ENCODE results near the gene CSK. TPM values are rescaled to one million over a fixed set of nuclear protein-coding genes. Genes with fewer than 3 reads are reported as not detected.
"Not testable (repeated sequence)": the region's sequence is repeated elsewhere in the genome, so short reads cannot be mapped to it uniquely, and the experiment has no call there.

CSK gene
- polyA plus RNA-seq, 1 donor from 2014 or later = 214 TPM

DNA sequence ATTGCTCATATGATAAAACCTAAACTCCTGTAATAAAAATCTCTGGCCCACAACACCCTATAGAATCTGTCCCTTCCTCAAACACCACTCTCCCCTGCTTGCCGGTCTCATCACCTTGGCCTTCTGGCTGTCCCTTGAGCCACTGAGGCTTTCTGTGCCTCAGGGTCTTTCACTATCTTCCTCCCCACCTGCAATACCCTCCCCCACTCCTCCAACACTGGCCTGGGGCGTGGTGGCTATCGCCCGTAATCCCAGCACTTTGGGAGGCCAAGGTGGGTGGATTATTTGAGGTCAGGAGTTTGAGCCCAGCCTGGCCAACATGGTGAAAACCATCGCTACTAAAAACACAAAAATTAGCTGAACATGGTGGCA lies 3.3 kb upstream of the CSK start:
- no peaks in the 10 kb centered on the region for H3K9me3 Mint-ChIP-seq
- H3K27me3 Mint-ChIP-seq = peaks cover 1% of the 10 kb centered on the region
- peak overlapping the region in 3 of 4 donors; percentile 90 to 97 (median 95) for H3K4me3 Mint-ChIP-seq
- peak overlapping the region; percentile 98 to 100 (median 100) for H3K27ac Mint-ChIP-seq
- H3K36me3 Mint-ChIP-seq = no peaks in the 10 kb centered on the region
- peaks cover 55 to 72% (median 72%) of the 10 kb centered on the region in 3 donors for H3K4me1 Mint-ChIP-seq

DNA sequence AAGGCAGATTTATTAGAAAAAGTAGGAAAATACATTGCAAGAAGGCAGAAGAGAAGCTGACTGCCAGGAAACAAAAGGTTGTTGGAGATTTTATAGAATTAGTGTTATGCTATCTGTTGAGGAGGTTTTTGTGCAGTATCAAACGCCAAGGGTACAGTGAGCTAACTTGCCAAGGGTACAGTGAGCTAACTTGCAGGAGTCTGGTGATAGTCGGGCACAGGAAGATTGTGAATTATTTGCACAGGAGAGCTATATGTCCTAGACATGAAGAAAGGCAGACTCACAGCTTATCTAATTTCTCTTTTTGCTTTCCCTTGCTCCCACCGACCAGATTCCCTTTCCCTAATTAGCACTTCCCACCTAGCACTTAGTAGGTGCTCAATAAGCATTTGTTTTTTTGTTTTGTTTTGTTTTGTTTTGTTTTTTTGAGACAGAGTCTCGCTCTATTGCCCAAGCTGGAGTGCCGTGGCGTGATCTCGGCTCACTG lies 2.7 kb upstream of the CSK start:
- H3K4me1 Mint-ChIP-seq = peaks cover 55 to 66% (median 66%) of the 10 kb centered on the region in 3 donors
- no peaks in the 10 kb centered on the region for H3K9me3 Mint-ChIP-seq
- H3K27me3 Mint-ChIP-seq = peaks cover 1% of the 10 kb centered on the region
- no peaks in the 10 kb centered on the region for H3K36me3 Mint-ChIP-seq
- peak overlapping the region; percentile 98 to 100 (median 100) for H3K27ac Mint-ChIP-seq
- peak overlapping the region; percentile 1 to 97 (median 68) for H3K4me3 Mint-ChIP-seq

DNA sequence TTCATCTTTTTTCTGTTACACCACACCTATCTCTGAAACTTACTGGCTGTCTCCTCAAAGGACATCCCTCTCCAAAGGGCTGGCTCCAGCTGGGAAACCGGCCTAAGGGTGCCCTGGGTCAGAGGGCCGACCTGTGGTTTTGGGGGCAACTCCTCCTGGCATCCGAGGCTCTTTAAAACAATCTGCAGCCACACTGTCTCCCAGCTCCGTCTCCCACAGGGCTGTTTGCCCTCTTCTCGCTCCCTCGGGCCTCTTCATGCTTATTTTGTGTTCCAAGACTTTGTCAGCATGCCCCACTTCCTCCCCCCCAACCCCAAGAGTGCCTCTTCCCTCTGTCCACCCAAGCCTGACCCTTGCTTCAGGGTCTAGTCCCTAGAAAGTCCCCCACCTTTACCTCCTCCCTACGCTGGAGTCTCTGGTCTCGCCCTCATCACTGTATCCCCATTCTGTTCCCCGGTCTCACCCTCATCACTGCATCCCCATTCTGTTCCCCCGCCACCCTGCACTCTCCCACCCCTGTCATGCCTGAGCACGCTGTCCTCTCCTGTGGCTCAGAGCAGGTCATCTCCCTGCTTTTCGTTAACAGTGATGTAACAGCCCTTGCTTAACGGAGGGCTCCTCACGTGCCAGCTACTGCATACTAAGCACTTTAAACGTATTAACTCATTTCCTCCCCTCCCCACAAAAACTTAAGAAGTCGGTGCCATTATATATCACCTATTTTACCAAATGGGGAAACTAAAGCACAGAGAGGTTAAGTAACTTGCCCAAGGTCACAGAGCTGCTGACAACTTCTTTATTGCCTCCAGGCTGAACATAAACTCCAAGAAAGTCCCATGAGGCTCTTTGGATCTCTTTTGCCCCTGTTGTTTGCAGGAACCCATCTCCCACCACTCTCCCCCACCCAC lies 1.1 kb upstream of the CSK start:
- Mint-ChIP-seq H3K4me1 (peaks cover 52 to 72% (median 66%) of the 10 kb centered on the region in 3 donors), H3K4me3 (peak overlapping the region; percentile 90 to 98 (median 95)), H3K9me3 (no peaks in the 10 kb centered on the region), H3K27ac (peak overlapping the region; percentile 98 to 100 (median 100)), H3K36me3 (no peaks in the 10 kb centered on the region), H3K27me3 (no peaks in the 10 kb centered on the region)

DNA sequence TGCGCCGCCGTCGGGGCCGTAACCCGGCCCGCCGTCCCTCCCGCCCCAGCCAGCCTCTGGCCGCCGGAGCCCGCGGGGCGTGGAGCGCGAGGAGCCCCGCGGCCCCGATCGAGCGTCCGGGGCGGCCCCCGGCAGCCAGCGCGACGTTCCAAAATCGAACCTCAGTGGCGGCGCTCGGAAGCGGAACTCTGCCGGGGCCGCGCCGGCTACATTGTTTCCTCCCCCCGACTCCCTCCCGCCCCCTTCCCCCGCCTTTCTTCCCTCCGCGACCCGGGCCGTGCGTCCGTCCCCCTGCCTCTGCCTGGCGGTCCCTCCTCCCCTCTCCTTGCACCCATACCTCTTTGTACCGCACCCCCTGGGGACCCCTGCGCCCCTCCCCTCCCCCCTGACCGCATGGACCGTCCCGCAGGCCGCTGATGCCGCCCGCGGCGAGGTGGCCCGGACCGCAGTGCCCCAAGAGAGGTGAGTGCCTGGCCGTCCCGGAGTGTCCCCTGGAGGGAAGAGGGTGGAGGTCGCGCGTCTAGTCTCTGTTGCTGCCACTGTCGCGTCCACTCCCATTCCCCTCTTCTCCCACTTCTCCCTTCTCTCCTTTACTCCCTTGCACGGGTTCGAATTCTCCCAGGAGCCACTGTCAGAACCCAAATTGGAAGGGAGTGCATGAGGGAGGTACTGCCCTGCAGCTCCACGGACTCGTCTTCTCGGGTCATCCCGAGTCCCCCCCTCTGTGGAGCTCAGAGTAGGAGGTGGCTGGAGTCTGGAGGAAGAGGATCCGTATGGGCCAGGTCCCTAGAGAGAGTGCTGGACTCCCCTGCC lies 585 bp downstream of the CSK start:
- Mint-ChIP-seq H3K9me3 (no peaks in the 10 kb centered on the region), H3K4me3 (peak overlapping the region; percentile 94 to 98 (median 96)), H3K4me1 (peaks cover 40 to 61% (median 60%) of the 10 kb centered on the region in 3 donors), H3K27ac (peak overlapping the region; percentile 84 to 99 (median 87)), H3K27me3 (no peaks in the 10 kb centered on the region), H3K36me3 (no peaks in the 10 kb centered on the region)

DNA sequence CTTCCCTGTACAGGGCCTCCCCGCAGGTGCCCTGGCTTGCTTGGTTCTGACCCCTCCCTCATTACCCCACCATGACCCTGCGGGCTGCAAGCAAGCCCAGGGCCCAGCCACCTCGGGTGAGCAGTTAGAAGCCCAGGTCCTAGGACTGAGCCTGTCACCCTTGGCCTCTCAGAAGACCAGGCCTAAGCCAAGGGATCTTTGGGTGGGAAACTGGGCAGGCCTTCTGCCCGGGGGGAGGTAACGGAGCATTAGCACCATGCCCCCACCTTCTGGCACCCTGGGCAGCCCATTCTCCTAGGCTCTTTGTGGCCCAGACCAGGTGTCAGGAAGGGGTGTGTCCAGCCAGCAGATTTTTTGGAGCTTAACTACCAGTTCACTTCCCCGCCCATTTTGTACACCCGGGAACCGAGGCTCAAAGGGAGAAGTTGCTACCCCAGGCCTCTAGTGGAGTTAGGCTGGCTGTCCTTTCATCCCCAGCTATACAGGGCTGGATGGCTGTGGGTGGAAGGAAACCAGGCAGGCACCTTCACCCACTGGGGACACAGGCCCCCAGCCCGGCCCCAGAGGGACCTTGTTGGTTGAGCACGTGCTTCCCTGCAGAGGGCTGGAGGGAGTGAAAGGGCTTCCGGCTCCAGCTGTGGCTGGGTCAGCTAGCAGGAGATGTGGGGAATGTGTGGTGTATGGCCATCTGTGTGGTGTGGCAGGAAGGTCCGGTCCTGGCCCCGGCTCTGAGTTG lies 1.4 kb downstream of the CSK start:
- Mint-ChIP-seq H3K36me3 (no peaks in the 10 kb centered on the region), H3K9me3 (no peaks in the 10 kb centered on the region), H3K4me3 (peak overlapping the region; percentile 94 to 98 (median 96)), H3K27me3 (no peaks in the 10 kb centered on the region), H3K27ac (peak overlapping the region; percentile 84 to 99 (median 87)), H3K4me1 (peaks cover 38 to 59% (median 58%) of the 10 kb centered on the region in 3 donors)

DNA sequence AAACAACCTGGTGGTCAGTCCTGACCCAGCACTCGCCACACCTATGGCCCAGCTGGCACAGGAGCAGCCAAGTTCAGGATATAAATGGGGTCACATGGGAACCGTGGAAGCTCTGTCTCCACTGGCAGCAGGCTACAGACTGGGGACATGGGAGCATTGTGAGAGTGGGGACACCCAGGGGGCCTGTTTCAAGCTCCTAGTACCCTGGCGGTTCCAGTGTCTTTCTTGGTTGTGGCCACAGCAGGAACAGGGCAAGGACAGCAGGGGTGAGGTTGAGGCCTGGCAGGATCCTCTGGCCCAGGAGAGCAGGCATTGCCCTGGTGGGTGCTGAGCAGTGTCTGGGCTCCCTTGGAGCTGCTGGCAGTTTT lies 1.9 kb downstream of the CSK start:
- Mint-ChIP-seq H3K4me3 (peak overlapping the region; percentile 94 to 98 (median 96)), H3K27ac (peak overlapping the region; percentile 75 to 99 (median 87)), H3K4me1 (peaks cover 32 to 58% (median 58%) of the 10 kb centered on the region in 3 donors), H3K27me3 (no peaks in the 10 kb centered on the region), H3K9me3 (no peaks in the 10 kb centered on the region), H3K36me3 (peaks cover 2% of the 10 kb centered on the region)

DNA sequence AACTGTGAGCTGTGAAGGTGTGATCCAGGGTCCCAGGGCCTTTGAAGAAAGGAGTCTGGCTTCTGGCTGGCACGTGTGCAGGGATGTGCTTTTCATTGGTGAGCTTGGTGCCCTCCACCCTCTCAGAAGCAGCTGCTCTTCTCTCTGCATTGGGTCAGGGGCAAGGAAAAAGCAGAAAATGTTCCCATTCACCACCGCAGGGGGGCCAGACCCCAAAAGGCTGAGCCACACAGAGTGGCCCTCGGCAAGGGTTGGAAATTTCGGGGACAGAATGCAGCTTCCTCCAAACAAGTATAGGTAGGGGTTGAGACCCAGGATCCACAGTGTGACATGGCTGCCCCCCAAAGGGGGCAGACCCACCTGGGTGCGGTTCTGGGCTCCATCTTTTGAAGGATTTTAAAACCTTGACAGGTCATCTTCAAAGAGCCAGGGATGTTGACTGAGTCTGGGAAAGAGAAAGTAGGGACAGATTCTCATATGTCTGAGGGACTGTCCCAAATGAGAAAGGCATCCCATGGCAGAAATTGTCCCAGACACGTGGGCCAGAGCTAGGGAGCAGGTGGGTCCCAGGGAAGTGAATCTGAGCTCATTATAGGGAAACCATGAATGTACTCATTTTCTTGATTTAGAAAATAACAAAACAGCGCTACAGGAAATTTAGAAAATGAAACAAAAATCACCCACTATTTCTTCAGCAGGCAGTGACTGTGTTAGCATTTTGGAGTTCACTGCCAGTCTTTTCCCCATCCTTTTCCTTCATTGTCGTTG lies 2.7 kb downstream of the CSK start:
- peaks cover 30 to 56% (median 54%) of the 10 kb centered on the region in 3 donors for H3K4me1 Mint-ChIP-seq
- peak overlapping the region; percentile 75 to 100 (median 99) for H3K27ac Mint-ChIP-seq
- no peaks in the 10 kb centered on the region for H3K9me3 Mint-ChIP-seq
- no peaks in the 10 kb centered on the region for H3K27me3 Mint-ChIP-seq
- H3K36me3 Mint-ChIP-seq = peaks cover 5% of the 10 kb centered on the region
- peak overlapping the region; percentile 94 to 98 (median 96) for H3K4me3 Mint-ChIP-seq

DNA sequence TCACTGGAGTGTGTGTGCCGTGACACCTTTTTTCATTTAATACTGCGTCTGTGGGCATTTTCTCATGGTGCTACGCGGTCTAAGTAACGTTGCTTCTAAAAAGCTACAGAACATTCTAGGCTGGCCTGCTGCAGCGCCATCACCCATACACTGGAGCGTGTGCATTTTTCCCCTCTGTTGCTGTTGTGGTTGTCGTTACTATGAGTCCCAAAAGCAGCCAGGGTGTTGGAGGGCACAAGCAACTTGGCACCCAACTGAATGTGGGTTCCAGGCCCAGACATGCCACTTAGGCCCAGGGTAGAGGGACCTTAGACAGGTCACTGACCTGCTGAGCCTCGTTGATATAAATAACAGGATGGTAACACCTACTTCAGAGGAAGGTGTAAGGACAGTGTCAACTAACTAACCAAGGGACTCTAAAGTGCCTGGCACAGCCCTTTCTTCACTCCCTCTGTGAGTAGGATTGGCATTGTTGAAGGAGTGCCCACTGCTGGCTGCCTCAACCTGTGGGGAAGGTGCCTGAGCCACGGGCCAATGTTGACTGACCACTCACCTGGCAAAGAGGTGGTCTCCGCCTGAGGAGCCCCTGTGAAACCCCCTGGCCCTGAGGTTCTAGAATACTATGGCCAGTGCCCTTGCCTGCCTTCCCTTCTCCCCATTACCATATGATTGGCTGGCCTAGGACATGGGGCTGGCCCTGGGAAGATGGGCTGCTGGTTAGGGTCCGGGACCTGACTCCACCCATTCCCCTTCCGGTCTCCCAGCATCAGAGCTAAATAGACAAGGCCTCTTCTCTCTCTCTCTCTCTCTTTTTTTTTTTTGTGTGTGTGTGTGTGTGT lies 3.5 kb downstream of the CSK start:
- Mint-ChIP-seq H3K27me3 (no peaks in the 10 kb centered on the region), H3K4me1 (peaks cover 27 to 50% (median 49%) of the 10 kb centered on the region in 3 donors), H3K4me3 (peak overlapping the region; percentile 94 to 98 (median 96)), H3K36me3 (peaks cover 5% of the 10 kb centered on the region), H3K9me3 (no peaks in the 10 kb centered on the region), H3K27ac (peak overlapping the region; percentile 72 to 100 (median 99))

DNA sequence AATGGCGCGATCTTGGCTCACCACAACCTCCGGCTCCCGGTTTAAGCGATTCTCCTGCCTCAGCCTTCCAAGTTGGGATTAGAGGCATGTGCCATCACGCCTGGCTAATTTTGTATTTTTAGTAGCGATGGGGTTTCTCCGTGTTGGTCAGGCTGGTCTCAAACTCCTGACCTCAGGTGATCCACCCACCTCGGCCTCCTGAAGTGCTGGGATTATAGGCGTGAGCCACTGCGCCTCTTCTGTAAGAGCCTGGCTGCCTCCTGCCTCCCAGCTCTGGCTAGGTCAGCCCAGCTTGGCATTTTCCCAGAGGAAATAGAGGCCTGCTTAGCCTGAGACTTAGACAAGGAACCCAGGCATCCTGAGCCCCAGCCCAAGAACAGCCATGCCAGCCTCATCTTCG lies 4.2 kb downstream of the CSK start:
- Mint-ChIP-seq H3K4me1 (peaks cover 25 to 47% (median 45%) of the 10 kb centered on the region in 3 donors), H3K27ac (peak overlapping the region; percentile 72 to 100 (median 99)), H3K4me3 (peak overlapping the region; percentile 94 to 98 (median 96))
- H3K9me3 Mint-ChIP-seq, H3K36me3 Mint-ChIP-seq, H3K27me3 Mint-ChIP-seq: not testable (repeated sequence)

DNA sequence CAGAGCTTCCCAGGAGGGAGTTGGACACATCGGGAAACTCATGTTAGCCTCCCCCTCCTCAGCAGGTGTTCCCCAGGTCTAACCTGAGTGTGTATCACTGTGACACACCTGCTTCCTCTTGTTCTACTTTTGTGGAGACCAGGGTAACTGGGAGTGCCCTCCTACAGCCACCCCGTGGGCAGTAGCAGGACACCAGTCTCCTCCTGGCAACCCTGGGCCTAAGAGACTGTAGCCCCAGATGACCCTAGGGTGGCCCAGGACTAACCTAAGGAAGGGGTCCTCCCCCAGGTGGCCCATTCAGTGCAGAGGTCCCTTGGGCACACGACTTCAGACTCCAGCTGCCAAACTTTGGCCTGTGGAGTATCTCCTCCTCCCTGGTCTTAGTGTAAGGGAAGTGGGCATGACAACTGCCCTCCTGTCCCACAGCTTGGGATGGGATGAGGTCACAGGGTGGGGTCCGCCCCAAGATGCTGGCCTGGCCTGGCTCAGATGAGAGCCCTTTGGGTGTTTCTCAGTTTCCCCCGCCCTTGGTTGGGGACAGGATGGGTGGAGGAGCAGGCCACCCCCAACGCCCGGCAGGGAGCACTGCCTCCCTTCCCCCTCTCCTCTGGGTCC lies 4.8 kb downstream of the CSK start:
- Mint-ChIP-seq H3K36me3 (peaks cover 9% of the 10 kb centered on the region), H3K27me3 (peaks cover 3% of the 10 kb centered on the region), H3K27ac (peak overlapping the region; percentile 94 to 100 (median 99)), H3K4me1 (peaks cover 29 to 48% (median 47%) of the 10 kb centered on the region in 3 donors), H3K4me3 (peak overlapping the region; percentile 94 to 98 (median 96)), H3K9me3 (no peaks in the 10 kb centered on the region)

DNA sequence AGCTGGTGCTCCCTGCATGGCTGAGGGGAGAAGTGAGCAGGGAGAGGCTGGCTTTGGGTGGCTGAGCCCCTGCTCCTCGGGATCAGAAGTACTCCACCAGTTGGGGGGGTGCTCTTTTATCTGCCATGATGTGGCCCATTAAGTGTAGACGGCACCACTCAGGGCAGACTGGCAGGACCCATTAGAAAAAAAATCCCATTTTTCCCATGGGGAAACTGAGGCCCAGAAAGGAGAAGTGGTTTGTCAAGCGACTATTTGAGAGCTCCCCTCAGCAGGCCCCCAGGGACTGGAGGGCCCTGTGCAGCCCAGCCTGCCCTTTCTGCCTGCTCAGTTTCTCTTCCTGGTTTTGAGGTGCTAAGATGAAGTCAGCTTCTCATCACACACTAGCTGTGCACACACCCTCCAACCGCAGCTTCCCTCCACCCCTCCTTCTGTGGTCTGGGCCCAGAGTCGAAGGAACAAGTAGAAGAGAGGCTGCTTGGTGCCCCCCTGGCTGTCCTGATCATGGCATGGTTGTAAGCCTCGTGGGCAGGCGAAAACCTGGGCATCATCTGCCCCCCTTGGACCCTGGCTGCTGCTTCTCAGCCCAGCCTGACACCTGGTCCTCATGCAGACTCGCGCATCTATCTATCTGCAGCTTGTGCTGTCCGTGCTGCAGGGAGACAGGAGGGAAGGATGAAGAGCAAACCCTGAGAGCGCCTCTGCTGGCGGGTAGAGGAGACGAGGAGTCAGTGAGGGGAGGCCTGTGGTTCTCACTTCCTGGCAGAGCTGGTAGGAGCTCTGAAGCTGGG lies 5.6 kb downstream of the CSK start:
- Mint-ChIP-seq H3K4me1 (peaks cover 35 to 55% (median 55%) of the 10 kb centered on the region in 3 donors), H3K27ac (peak overlapping the region; percentile 94 to 100 (median 99)), H3K27me3 (peaks cover 3% of the 10 kb centered on the region), H3K9me3 (no peaks in the 10 kb centered on the region), H3K36me3 (peaks cover 14% of the 10 kb centered on the region), H3K4me3 (peak overlapping the region; percentile 94 to 98 (median 96))

DNA sequence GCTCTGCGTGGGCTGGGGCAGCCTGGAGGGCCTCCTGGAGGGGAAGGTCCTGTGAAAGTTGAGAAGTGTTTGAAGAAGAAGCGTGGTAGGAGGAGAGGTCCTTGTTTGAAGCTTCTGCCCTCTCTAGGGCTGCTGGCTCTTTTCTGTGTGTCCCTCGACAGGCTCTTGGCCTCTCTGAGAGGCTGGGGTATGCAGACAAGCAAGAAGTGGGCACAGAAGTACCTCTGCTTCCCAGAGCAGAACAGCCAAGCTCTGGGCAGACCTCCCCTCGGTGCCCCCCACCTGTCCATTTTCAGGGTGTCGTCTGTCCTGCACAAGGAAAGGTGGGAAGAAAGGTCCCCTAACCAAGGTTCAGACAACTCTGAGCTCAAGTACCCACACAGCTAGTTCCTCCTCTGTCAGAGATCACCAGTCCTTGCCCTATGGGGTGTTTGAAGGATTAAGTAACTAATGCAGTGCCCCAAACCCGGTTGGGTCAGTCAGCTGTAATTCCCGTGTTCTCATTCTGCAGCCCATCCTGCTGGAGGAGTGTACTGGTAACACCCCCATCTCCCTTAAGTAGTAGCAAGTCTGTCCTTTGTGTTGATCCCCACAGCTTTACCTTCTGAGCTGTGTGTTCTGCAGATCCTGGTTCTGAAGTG lies 6.3 kb downstream of the CSK start:
- Mint-ChIP-seq H3K4me1 (peaks cover 39 to 62% (median 61%) of the 10 kb centered on the region in 3 donors), H3K4me3 (peak overlapping the region; percentile 94 to 98 (median 96)), H3K9me3 (no peaks in the 10 kb centered on the region), H3K27ac (peak overlapping the region; percentile 94 to 100 (median 99)), H3K36me3 (peaks cover 14% of the 10 kb centered on the region), H3K27me3 (peaks cover 3% of the 10 kb centered on the region)
